Ammon's horn (tissue), 1 donor: ENCODE measurements around the gene ADAMTS2.
A peak's percentile ranks its signal among the peaks of the same experiment; 100 is the strongest.

Experiments
- DNase-seq: peaks from one replicate; pipeline ENCODE4 v3.0.0-alpha.2; 2016; ENCODE audit warnings: low spot score

ADAMTS2 gene

DNA sequence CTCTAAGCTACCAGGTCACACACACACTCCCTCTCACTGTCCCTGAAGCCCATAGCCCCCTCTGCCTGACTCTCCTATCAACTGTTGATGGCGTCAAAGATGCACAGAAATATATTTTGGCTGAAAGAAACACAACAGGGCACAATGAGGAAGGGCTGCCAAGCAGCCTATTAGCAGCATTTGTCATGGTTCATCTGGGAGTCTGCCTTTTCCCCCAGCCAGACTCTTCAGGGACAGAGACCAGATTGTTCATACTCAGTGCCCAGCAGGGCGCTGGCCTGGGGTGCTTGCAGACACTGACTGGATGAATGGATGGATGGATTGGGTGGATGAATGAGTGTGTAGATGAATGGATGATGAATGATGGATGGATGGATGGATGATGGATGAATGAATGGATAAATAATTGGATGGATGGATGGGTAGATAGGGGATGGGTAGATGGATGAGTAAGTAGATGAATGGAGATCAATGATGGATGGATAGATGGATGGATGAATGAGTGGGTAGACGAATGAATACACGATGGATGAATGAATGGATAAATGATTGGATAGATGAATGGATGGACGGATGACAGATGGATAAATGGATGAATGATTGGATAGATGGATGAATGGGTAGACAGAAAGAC, 90.5 kb downstream of the ADAMTS2 start:
- peak; percentile 26 for DNase-seq

DNA sequence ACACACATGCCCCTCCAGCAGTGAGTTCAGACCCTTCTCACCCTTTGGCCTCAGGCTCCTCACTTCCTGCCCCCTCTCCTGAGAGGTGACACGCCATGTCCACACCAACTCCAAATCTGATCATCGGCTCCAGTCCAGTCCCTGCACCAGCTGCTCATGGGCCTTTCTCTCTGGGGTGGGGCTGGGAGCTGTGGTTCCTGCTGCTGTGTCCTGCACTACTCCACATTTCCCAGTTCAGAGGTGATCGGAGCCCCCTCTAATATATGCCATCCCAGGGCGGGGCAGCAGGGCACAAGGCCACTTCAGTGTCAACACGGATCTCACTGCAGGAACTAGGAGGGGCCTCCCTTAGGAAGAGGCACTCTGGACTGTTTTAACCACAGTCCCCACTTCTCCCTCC, 91.5 kb downstream of the ADAMTS2 start:
- DNase-seq = no peak

DNA sequence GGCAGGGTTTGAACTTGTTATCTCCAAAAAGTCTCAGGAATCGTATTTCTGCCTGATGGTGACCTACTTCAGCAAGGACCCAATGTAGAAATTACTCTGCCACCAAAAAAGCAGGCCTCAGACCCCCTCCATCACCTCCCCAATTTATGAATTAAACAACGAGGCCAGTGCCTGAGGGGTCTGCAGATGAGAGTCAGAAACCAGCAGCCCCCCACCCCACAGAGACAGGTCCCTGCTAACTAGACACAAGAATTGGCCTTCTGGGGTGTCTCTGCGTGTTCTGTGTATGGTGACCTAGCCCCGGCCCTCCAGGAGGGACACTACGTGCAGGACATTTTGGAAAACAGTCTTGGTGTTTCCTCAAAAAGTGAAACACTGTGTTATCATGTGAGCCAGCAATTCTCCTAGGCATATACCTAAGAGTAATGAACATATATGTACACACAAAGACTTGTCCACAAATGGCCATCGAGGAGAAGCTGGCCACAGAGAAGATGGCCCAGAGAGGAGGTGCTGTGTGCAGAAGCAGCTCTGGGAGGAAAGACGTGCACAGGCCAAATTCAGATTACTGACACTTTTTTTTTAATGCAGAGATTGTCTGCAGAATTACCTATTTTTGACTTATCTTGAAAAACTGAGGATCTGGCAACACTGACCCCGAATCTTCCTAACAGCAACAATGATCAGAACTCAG, 93.8 kb downstream of the ADAMTS2 start:
- no peak for DNase-seq

DNA sequence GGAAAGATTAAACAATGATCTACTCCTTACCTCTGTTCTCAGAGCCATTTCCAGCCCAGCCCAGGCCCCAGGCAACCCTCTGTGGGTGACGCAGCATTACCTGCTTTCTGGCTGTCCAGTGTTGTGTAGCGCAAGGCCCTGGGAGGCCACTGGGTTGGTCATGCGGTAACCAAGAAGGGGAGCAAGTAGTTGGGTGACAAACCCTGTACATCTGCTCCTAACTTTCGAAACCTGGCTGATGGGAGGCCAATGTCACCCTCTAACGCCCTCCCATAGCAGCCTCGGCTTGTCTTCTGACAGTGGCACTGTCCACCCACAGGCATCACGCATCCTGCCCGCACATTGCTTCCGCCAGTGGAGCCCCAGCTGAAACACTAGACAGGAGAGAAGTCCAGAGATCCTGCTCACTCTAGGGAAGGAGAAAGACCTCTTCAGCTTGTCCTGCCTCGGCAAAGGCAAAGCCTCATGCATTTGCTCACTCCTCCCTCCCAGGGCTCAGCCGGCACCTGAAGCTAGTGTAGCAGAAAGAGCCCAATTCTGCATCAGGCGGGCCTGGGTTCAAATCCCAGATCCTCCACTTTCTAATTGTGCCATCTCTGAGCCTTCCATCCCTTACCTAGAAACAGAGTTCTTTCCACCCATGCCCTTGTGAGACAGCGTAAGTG, 94.6 kb downstream of the ADAMTS2 start:
- no peak for DNase-seq

DNA sequence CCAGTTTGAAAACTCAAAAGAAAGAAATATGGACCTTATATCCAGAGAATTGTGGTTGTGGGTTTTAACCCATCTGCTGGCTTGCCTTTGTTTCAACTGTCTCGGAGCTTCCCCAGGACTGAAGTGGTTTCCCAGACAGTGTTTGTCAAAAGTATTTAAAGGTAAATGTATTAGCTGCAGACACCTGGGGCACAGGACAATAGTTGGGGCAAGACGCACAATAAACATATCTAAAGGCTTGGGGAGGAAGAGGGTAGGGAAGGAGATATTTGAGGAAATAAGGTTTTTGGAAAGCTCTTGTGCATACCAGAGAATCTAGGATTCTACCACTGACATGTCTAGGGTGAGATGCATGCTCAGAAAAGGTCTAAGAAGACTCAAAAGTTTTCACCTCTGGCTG, 99.0 kb downstream of the ADAMTS2 start:
- no peak for DNase-seq

DNA sequence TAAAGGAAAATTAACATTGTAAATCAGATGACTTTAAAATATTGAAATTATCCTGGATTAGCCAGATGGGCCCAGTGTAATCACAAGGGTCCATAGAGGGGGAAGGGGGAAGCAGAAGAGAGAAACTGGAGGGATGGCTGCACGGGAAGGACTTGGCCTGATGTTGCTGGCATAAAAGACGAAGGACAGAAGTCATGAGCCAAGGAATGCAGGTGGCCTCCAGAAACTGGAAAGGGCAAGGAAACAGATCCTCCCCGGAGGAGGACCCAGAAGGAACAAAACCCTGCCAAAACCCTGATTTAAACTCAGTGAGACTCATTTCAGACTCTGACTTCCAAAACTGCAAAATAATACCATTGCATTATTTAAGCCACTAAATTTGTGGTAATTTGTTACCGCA, 100.2 kb downstream of the ADAMTS2 start:
- DNase-seq = no peak

DNA sequence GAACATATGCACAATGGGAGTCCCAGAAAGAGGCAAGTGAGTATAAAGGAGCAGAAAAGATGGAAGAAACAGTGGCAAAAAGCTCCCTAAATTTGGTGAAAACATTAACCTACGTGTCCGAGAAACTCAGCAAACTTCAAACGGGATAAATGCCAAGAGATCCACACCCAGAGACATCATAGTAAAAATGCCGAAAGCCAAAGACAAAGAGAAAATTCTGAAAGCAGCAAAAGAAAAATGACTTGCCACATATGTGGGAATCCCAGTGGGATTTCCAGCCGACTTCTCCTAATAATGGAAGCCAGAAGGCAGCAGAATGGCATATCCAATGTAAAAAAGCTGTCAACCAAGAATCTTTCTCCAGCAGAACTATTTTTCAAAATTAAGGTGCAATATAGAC, 101.2 kb downstream of the ADAMTS2 start:
- no peak for DNase-seq

DNA sequence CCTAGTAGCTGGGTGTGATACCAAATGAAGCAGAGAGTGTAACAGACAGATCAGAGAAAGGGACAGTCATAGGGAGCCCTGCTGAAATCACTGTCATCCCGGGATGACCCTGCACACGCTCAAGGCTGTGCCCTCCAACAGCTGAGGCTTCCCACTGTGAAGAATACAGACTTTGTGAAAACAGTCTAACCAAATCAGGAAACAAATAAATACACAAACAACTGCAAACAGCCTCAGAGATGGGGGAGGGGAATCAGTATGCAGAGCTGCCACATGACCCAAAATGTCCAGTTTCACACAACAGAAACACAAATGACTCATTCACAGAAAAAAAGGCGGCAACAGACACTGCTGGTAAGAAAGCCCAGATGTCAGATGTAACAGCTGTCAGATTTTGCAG, 101.9 kb downstream of the ADAMTS2 start:
- DNase-seq = peak; percentile 87

DNA sequence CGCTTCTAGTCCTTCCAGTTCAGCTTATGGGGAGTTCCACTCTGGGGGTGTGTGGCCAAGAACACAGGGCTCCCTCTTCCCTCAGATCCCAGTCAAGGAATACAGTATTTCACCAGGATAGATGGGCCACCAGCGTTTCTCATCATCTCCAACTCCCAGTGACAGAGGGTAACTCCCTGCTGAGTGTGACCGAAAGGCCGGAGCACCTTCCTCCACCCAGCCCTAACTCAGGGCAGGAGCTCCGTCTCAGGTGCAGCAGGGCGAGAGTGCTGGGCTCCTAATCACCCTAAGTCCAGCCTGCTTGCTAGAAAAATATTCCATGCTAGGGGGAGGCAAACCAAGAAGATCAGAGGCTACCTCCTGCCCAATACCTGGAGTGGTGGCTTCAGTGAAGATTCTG, 102.6 kb downstream of the ADAMTS2 start:
- DNase-seq = no peak

DNA sequence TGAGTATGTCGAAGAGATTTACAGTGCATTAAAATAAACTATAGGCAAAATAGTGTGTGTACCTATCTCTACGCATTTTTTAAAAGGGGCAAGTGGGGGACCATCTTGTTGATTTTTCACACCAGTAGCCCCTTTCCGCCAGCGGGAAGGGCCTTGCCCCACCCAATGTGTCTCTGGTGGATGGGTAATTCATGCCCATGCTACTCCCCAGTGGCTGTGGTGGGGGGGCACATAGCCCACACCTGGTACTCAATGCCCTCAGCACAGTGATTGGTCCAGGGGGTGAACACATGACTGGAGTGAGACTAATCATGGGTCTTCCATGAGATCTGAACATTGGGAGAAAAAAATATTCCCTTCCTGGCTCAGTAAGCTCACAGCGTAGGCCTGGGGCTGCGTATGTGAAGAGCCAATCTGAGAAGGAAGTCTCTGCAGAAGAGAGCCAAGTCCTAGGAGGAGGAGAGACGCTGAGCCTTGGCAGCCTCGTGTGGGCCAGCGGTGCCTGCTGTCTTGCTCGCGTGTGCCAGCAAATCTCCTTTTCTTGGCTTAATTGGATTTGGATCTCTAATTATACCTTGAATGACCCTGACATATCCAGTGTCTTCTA, 103.4 kb downstream of the ADAMTS2 start:
- no peak for DNase-seq

DNA sequence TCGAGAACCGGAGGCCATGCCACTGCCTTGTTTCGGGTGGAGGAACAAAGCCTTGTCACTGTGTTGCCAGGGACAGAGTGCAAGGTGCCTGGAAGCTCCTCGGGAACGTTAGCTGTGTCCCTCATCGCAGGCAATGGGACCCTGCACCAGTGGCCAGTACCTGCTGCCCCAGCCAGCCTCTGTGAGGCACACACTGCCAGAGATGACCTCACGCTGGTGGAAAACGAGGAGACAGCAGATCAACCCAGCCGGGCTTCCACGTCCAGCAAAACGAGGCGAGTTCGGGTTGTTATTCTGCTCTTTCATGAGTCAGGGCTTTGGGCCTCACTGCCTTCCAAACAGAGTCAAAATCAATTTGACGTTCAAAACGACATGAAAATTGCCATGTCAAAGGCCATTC, 104.1 kb downstream of the ADAMTS2 start:
- DNase-seq = no peak

DNA sequence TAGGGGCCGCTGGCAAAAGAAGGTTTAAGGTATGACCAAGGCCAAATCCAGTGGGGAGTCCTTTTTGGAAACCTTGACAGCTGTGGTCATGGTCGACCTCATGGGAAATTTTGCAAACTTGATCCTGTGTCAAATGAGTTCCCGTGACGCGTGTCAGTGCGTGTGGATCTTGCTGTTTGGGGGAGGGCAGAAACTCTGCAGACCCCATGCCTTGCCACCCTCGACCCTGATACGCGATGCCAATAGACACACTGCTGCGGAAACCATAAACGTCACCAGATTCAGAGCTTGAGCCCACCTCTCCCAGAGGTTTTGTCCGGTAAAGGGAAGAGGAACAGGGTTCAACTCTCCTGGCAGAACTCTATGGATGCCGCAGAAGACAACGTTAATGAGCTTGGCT, 104.7 kb downstream of the ADAMTS2 start:
- DNase-seq = no peak

DNA sequence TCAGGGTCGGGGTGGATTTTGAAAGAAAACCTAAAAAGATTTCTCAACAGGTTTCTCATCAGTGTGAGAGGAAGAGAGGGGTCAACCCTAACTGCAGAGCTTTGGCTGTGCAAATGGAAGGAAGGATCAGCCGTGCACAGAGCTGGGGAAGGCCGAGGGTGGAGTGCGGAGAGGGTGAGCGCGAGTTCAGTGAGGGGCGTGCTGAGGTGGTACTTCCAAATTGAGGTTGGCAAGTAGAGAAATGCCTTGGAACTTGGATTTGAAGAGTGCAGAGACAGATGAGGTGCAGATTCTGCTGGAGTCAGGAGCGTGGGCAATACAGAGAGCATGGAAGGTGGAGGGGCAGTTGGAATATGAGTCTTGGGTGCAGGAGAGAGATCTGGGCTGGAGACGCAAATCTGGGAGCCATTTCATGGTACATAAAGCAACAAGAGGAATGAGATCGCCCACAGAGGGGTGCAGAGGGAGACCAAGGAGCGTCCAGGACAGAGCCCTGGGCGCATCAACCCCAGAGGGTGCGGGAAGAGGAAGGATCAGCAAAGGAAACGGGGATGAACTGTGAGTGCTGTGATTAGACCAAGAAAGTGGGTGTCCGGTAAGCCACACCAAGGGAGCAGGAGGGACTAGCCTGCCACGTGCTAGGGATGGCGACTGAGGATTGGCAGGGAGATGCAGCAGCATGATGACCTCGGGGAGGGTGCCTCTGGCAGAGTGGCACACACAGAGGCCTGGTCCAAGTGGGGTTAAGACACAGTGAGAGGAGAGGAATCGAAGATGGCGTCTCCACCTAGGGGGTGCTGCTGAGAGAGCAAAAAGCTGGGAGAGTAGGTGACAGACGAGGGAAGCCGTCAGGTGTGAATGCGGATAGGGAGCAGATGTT, 105.8 kb downstream of the ADAMTS2 start:
- DNase-seq = no peak

DNA sequence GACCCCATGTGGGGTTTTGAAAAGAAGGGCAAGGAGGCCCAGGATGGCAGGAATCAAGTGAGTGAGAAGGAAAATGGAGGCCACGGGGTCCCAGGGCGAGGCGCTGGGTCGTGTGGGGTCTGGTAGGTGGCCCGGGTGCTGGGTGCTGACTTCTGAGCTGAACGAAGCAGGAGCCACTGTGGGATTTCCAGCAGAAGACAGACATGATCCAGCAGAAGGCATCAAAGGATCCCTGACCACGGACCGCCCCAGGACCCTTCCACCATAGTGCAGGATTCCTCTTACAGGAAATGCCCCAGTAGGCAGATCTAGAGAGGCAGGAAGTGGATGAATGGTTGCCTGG, 106.7 kb downstream of the ADAMTS2 start:
- DNase-seq = no peak

DNA sequence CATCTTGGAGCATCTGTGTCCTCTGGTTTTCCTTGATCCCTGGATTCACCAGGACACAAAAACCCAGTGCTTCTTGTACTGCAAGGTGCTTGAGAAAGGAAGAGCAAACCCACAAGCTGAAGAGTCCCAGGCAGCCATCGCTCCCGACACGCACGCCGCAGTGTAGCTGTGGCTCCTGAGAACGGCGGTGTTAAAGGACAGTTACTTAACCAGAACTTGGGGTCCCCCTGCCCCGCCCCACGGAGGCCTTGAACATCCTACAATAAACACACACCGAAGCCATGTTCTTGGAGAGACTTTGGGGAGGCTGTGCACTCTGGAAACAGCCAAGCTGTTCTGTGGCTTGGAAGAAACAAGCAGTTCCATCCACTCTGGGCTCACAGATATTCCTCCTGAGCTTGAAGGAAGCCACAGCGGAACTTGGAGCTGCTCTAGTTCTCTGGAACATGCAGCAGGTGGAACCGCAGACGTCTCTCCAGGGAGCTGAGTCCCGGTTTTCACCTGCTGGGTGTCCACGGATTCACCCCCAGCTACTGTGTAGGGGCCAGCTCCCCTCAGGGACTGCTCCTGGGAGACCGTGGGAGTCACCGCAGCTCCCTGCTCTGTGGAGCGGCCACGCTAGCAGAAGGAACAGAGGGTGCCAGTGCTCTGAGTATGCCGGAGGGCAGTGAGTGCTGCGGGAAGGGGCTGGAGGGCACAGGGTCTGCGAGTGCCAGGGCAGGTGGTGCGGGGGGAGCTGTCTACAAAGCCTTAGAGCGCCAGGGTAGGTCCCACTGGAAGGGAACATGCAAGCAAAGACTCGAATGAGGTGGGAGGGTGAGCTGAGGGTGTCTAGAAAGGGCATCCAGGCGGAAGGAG, 107.3 kb downstream of the ADAMTS2 start:
- no peak for DNase-seq

DNA sequence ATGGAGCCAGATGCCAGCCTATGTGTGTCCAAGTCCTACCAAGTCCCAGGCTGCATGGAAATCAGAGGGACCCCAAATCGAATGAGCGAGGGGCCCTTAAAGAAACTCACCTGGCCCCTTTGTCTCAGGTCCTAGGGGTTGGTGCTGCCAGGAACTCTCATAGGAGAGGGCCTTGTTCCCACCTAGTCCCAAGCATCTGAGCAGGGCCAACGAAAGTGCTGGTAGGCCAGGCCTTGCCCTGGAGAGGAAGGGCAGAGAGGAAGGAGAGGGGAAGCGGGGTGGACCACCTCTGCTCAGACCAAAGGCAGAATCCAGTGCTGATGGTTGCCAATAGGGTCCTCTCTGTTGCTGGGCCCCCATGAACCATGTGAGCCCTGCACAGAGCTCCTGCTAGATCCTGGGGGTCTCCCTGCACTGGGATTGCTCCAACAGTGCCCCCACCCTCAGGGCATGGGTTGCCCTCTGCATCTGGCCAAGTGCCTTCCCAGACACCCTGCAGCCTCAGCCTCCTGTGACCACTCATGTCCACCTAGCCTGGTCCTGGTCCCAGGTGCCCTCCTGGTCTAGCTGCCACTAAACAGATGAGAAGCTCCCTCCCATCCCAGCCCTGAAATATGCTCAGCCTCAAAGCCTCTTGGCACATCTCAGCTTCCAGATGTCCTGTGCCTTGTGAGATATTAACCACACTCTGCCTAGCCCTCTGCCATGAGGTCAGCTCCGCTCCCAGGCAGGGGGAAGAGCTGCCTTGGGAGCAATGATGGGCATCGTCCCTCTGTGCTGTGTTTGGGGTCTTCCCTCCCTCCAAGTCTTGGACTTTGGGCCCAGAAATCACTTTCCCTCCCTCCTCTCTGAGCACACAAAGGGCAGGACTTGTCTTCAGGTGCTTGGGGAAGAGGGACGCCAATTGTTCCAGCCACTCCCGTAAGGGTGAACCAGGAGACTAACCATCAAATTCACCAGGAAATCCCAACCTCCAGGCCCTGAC, 109.6 kb downstream of the ADAMTS2 start:
- DNase-seq = no peak

DNA sequence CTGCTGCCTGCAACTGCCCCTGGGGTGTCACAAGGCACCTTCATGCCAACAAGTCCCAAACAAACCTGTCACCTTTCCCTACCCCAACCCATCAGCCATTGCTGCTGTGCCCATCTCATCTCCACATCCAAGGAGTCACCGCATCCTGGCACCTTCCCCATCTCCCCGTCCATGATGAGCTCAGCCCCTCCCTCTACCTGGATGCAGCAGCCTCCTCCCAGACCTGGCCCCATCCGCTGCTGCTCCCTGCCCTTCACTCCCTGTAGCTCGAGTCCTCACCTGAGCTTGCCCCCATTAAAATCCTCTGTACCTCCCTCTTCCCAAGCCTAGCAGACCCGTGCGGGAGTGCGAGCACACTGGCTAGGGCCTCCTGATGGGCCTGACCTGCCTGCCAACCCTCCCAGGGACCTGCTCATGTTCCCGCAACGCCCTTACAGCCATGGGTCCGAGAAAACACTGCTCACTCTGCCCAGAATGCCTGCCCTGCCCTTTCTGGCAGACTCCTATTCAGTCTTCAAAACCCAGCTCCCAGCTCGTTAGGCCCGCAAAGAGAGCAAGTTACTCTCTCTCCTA, 110.6 kb downstream of the ADAMTS2 start:
- no peak for DNase-seq

DNA sequence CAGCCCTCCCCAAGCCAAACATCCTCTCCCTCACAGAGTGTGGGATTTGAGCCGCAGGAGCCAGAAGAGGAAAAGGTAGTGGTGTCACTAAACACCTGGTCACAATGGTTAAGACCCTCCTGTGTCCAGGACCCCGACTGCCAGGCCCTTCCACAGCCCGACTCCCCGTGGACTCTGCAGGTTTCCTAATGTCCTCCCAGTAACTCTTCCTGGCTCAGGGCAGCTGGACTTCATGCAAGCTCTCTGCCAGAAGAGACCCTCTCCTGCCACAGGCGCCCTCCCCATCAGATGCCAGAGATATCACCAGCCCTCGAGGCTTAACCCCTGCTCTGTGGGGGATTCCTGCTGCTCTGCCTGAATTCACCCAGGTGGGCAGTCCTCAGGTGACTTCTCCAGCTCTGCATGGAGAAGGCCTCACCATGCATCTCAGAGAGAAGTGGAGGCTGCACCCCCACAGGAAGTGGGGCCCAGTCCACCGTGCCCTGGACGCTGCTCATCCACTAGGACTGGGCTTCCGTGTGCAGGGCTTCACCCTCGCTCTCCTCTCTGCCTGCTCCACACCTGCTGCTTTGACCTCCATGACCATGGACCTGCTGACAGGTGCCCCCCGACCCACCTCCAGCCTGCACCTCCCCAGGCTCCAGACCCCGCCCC, 111.2 kb downstream of the ADAMTS2 start:
- no peak for DNase-seq

DNA sequence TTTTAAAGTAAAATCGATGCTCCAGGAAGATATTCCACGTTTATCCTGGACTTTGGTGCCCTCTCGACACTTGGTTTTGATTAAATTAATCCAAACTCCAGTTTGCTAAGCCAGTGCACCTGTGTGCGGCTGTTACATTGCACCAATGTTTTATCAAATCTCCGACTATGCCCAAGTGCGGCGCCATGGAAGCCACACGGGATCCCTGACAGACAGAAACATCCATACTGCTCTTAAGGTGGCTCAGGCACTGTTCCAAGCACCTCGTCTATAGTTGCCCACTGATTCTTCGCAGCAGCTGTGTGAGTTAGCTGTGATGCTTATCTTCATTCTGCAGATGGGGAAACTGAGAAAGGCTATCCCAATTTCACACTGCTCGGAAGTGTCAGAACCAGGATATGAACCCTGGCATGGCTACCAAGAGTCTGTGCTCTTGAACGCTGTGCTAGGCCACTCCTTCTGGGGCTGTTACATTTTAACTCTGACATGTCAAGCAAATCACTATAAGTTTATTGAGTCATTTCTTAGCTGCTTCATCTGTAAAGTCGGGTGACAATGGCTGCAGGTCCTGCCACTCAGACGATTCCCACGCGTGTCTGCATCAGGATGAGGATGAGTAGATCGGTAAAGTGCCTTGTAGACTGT, 113.0 kb downstream of the ADAMTS2 start:
- DNase-seq = no peak
